GM04504 (cell line): ENCODE data around the gene CCDC88B.

Source experiments
- DNase-seq: peaks from one replicate; pipeline ENCODE4 v3.0.0-alpha.2; 2012; ENCODE audit warnings: low read depth

Gene CCDC88B

GRCh38 chr11:64347193-64347867 is 7.3 kb downstream of the CCDC88B start:
- DNase-seq: no peak

GRCh38 chr11:64348383-64349024 is 8.5 kb downstream of the CCDC88B start:
- no peak for DNase-seq

- DNase-seq: no peak
Observed at GRCh38 chr11:64349025-64349387, 9.0 kb downstream of the CCDC88B start.

- no peak for DNase-seq
Observed at GRCh38 chr11:64349404-64349803, 9.4 kb downstream of the CCDC88B start.

GRCh38 chr11:64351136-64351631 is 11.2 kb downstream of the CCDC88B start:
- no peak for DNase-seq

GRCh38 chr11:64352099-64352994 is 12.3 kb downstream of the CCDC88B start:
- no peak for DNase-seq

- no peak for DNase-seq
Observed at GRCh38 chr11:64352995-64353714, 13.2 kb downstream of the CCDC88B start.

GRCh38 chr11:64353715-64354506 is 13.9 kb downstream of the CCDC88B start:
- no peak for DNase-seq

GRCh38 chr11:64355078-64355940 is 15.3 kb downstream of the CCDC88B start:
- DNase-seq: peak; percentile 52

- no peak for DNase-seq
Observed at GRCh38 chr11:64356498-64357411, 16.8 kb downstream of the CCDC88B start.

GRCh38 chr11:64357446-64357845 is 17.4 kb downstream of the CCDC88B start:
- DNase-seq: no peak

GRCh38 chr11:64357904-64358535 is 18.0 kb downstream of the CCDC88B start:
- no peak for DNase-seq

GRCh38 chr11:64358536-64358906 is 18.5 kb downstream of the CCDC88B start:
- no peak for DNase-seq

GRCh38 chr11:64358907-64359711 is 19.1 kb downstream of the CCDC88B start, which contains the start of gene RPS6KA4:
Gene RPS6KA4 (plus strand): TSS chr11:64359162. CDS start chr11:64359236, 74 bp downstream.
- DNase-seq: peak; percentile 46

GRCh38 chr11:64359712-64360445 is 19.9 kb downstream of the CCDC88B start:
- no peak for DNase-seq

- DNase-seq: no peak
Observed at GRCh38 chr11:64360448-64360921, 20.5 kb downstream of the CCDC88B start.

GRCh38 chr11:64361659-64362058 is 21.7 kb downstream of the CCDC88B start:
- no peak for DNase-seq
